Measurements from ENCODE around the gene ADGRA1.

DNA sequence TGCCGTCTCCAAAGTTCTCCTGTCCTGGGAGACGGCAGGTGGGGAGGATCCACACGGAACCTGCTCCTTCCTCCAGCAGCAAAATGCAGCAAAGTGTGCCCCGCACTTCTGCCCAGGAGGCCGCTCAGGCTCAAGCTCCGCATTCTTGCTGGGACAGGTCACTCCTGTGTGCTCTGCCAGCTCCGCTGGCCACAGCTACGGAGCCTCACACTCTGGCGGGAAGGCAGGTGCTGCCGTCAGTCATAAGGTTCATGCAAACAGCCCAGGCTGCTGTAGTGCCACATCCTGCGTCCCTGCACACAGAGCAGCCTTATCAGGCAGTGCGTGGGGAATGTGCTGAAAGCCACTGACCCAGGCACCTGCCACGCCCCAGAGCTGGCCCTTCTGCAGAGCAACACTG is 22.4 kb downstream of the ADGRA1 start:
- TF ChIP-seq POLR2A (IDR thresholded peaks at IDR 0.05; ENCODE audit: low read length) (no peak), GATA1 (IDR thresholded peaks at IDR 0.05; ENCODE audit: low read depth, low read length) (no peak)
